OCI-LY1 (cell line): ENCODE measurements around the gene CD84.

Source experiments
- H2AFZ ChIP-seq: fragments of 200-600 bp; sonication (generic), shearing (Covaris generic); 2 replicates; pipeline ENCODE4 v1.6.0; 2014; ENCODE audit warnings: antibody characterized with exemption, mild to moderate bottlenecking, low read length
- H3F3A ChIP-seq: fragments of 200-600 bp; sonication (generic), shearing (Covaris generic); 2 replicates; pipeline ENCODE4 v1.6.0; 2014; ENCODE audit warnings: mild to moderate bottlenecking, antibody characterized with exemption, low read length, moderate library complexity; ENCODE audit not compliant: insufficient read depth
- H3K27ac ChIP-seq: fragments of 200-600 bp; sonication (generic); 2 replicates; pipeline ENCODE4 v1.5.1; 2014; ENCODE audit warnings: low read length, mixed run types, mild to moderate bottlenecking, low read depth; ENCODE audit not compliant: poor library complexity, severe bottlenecking
- H3K27me3 ChIP-seq: fragments of 200-600 bp; sonication (generic); 2 replicates; pipeline ENCODE4 v1.6.0; 2014; ENCODE audit warnings: antibody characterized with exemption, mild to moderate bottlenecking, low read length, moderate library complexity; ENCODE audit not compliant: insufficient read depth
- H3K36me3 ChIP-seq: fragments of 200-600 bp; sonication (generic); 2 replicates; pipeline ENCODE4 v1.6.1; 2014; ENCODE audit warnings: mild to moderate bottlenecking, antibody characterized with exemption, low read length, moderate library complexity, mixed read lengths; ENCODE audit not compliant: insufficient read depth
- H3K4me1 ChIP-seq: fragments of 200-600 bp; sonication (generic); 2 replicates; pipeline ENCODE4 v1.5.1; 2014; ENCODE audit warnings: mild to moderate bottlenecking, low read length, moderate library complexity; ENCODE audit not compliant: insufficient read depth, severe bottlenecking
- H3K4me2 ChIP-seq: fragments of 200-600 bp; sonication (generic), shearing (Covaris generic); 2 replicates; pipeline ENCODE4 v1.6.1; 2014; ENCODE audit warnings: low read length
- H3K4me3 ChIP-seq: fragments of 200-600 bp; sonication (generic); 2 replicates; pipeline ENCODE4 v1.5.1; 2014; ENCODE audit warnings: low read length, low read depth, mild to moderate bottlenecking, mixed read lengths; ENCODE audit not compliant: poor library complexity, severe bottlenecking
- H3K79me2 ChIP-seq: fragments of 200-600 bp; shearing (Covaris generic); 2 replicates; pipeline ENCODE4 v1.6.1; 2016; ENCODE audit warnings: mixed run types, low read length, mixed read lengths; ENCODE audit not compliant: insufficient read depth
- H3K9ac ChIP-seq: fragments of 200-600 bp; sonication (generic), shearing (Covaris generic); 2 replicates; pipeline ENCODE4 v1.6.1; 2014; ENCODE audit warnings: mild to moderate bottlenecking, low read length, mixed read lengths
- H3K9me2 ChIP-seq: fragments of 200-600 bp; sonication (generic), shearing (Covaris generic); 2 replicates; pipeline ENCODE4 v1.6.1; 2014; ENCODE audit warnings: low read depth, mild to moderate bottlenecking, low read length, mixed read lengths
- H3K9me3 ChIP-seq: fragments of 200-600 bp; shearing (Covaris generic); 2 replicates; pipeline ENCODE4 v1.6.1; 2014; ENCODE audit warnings: low read length, mixed read lengths
- H4K20me1 ChIP-seq: fragments of 200-600 bp; sonication (generic), shearing (Covaris generic); 2 replicates; pipeline ENCODE4 v1.6.0; 2016; ENCODE audit warnings: mild to moderate bottlenecking, low read length; ENCODE audit not compliant: insufficient read depth
- CTCF ChIP-seq: fragments of 200-600 bp; sonication (generic), shearing (Covaris generic); IDR thresholded peaks from 2 replicates; pipeline ENCODE4 v1.5.1; 2017; ENCODE audit warnings: mild to moderate bottlenecking, antibody characterized with exemption, low read length, moderate library complexity, mixed read lengths
- EZH2 ChIP-seq: fragments of 200-600 bp; sonication (generic), shearing (Covaris generic); IDR thresholded peaks from 2 replicates; pipeline ENCODE4 v1.8.0; 2017; ENCODE audit warnings: borderline replicate concordance, mixed run types, mild to moderate bottlenecking, antibody characterized with exemption, low read length, moderate library complexity, mixed read lengths

The CD84 gene

GRCh38 chr1:160521554-160521953 lies 57.7 kb downstream of the CD84 start:
- H2AFZ ChIP-seq, result no peak overlapping the region
- peaks cover 42% of the 10 kb centered on the region for H3K4me1 ChIP-seq
- peaks cover 56% of the 10 kb centered on the region for H3K79me2 ChIP-seq
- no peaks in the 10 kb centered on the region for H3F3A ChIP-seq
- H3K4me2 ChIP-seq, result peak overlapping the region; percentile 88
- TF ChIP-seq EZH2 (no peak), CTCF (no peak)
- H4K20me1 ChIP-seq, result no peaks in the 10 kb centered on the region
- peaks cover 23% of the 10 kb centered on the region for H3K36me3 ChIP-seq
- peak overlapping the region; percentile 92 for H3K9ac ChIP-seq
- peak overlapping the region; percentile 86 for H3K4me3 ChIP-seq
- no peaks in the 10 kb centered on the region for H3K9me2 ChIP-seq
- no peaks in the 10 kb centered on the region; the same call in 1 of the 2 replicates for H3K9me3 ChIP-seq
- no peaks in the 10 kb centered on the region for H3K27me3 ChIP-seq
- peak overlapping the region; percentile 97 for H3K27ac ChIP-seq

GRCh38 chr1:160520999-160521398 lies 58.3 kb downstream of the CD84 start:
- H3K27me3 ChIP-seq, result no peaks in the 10 kb centered on the region
- no peaks in the 10 kb centered on the region; the same call in 1 of the 2 replicates for H3K9me3 ChIP-seq
- H3K36me3 ChIP-seq, result peaks cover 25% of the 10 kb centered on the region
- H3K79me2 ChIP-seq, result peaks cover 62% of the 10 kb centered on the region
- H3K4me2 ChIP-seq, result peak overlapping the region; percentile 88
- no peaks in the 10 kb centered on the region for H3K9me2 ChIP-seq
- H3K4me1 ChIP-seq, result peaks cover 42% of the 10 kb centered on the region
- H3K4me3 ChIP-seq, result peak overlapping the region; percentile 86
- H3K27ac ChIP-seq, result peak overlapping the region; percentile 97
- TF ChIP-seq EZH2, result no peak
- H3K9ac ChIP-seq, result peak overlapping the region; percentile 92
- no peaks in the 10 kb centered on the region for H3F3A ChIP-seq
- H2AFZ ChIP-seq, result no peak overlapping the region
- no peaks in the 10 kb centered on the region for H4K20me1 ChIP-seq

GRCh38 chr1:160520582-160520981 lies 58.7 kb downstream of the CD84 start:
- no peaks in the 10 kb centered on the region for H4K20me1 ChIP-seq
- peak overlapping the region; percentile 88 for H3K4me2 ChIP-seq
- H3K27ac ChIP-seq, result peak overlapping the region; percentile 97
- TF ChIP-seq CTCF, result no peak
- TF ChIP-seq EZH2, result no peak
- H3K9ac ChIP-seq, result peak overlapping the region; percentile 92
- no peaks in the 10 kb centered on the region for H3K27me3 ChIP-seq
- no peaks in the 10 kb centered on the region for H3K9me2 ChIP-seq
- no peak overlapping the region for H2AFZ ChIP-seq
- peaks cover 42% of the 10 kb centered on the region for H3K4me1 ChIP-seq
- no peaks in the 10 kb centered on the region; the same call in 1 of the 2 replicates for H3K9me3 ChIP-seq
- H3K79me2 ChIP-seq, result peaks cover 66% of the 10 kb centered on the region
- peak overlapping the region; percentile 86 for H3K4me3 ChIP-seq
- peaks cover 25% of the 10 kb centered on the region for H3K36me3 ChIP-seq
- H3F3A ChIP-seq, result no peaks in the 10 kb centered on the region
